ENCODE data around the gene ACP6.

The ACP6 gene

GRCh38 chr1:147673406-147673805 lies 3.1 kb upstream of the ACP6 start:
- H3K4me3 ChIP-seq (replicated peaks; ENCODE audit: low read depth, low read length): no peak overlapping the region
- TF ChIP-seq CTCF (IDR thresholded peaks at IDR 0.05; ENCODE audit: low read length, missing control alignments): no peak
- DNase-seq (ENCODE audit: low read depth): peak; percentile 78

GRCh38 chr1:147669469-147670318 lies 630 bp downstream of the ACP6 start:
- DNase-seq (ENCODE audit: low read depth): peak; percentile 39
- H3K4me3 ChIP-seq (replicated peaks; ENCODE audit: low read depth, low read length): peak overlapping the region; percentile 82
- no peak for TF ChIP-seq CTCF (IDR thresholded peaks at IDR 0.05; ENCODE audit: low read length, missing control alignments)

- H3K4me3 ChIP-seq (replicated peaks; ENCODE audit: low read depth, low read length): no peak overlapping the region
- DNase-seq (ENCODE audit: low read depth): no peak
- TF ChIP-seq CTCF (IDR thresholded peaks at IDR 0.05; ENCODE audit: low read length, missing control alignments): peak; percentile 29
These were observed 4.8 kb downstream of the ACP6 start for GRCh38 chr1:147665521-147665920.

GRCh38 chr1:147664206-147664605 lies 6.1 kb downstream of the ACP6 start:
- TF ChIP-seq CTCF (IDR thresholded peaks at IDR 0.05; ENCODE audit: low read length, missing control alignments): no peak
- no peak overlapping the region for H3K4me3 ChIP-seq (replicated peaks; ENCODE audit: low read depth, low read length)
- no peak for DNase-seq (ENCODE audit: low read depth)

- TF ChIP-seq CTCF (IDR thresholded peaks at IDR 0.05; ENCODE audit: low read length, missing control alignments): no peak
- DNase-seq (ENCODE audit: low read depth): no peak
- no peak overlapping the region for H3K4me3 ChIP-seq (replicated peaks; ENCODE audit: low read depth, low read length)
These were observed 15.8 kb downstream of the ACP6 start for GRCh38 chr1:147654511-147654910.

GRCh38 chr1:147652306-147652705 lies 18.0 kb downstream of the ACP6 start:
- no peak overlapping the region for H3K4me3 ChIP-seq (replicated peaks; ENCODE audit: low read depth, low read length)
- DNase-seq (ENCODE audit: low read depth): no peak
- TF ChIP-seq CTCF (IDR thresholded peaks at IDR 0.05; ENCODE audit: low read length, missing control alignments): no peak

- no peak overlapping the region for H3K4me3 ChIP-seq (replicated peaks; ENCODE audit: low read depth, low read length)
- DNase-seq (ENCODE audit: low read depth): no peak
- no peak for TF ChIP-seq CTCF (IDR thresholded peaks at IDR 0.05; ENCODE audit: low read length, missing control alignments)
These were observed 18.9 kb downstream of the ACP6 start for GRCh38 chr1:147651466-147651865.
